ENCODE measurements around the gene COQ7.
A peak's percentile ranks its signal among the peaks of the same experiment; 100 is the strongest.

COQ7 gene

GRCh38 chr16:19044769-19045168 lies 22.6 kb upstream of the COQ7 start:
- DNase-seq (ENCODE audit: low spot score): no peak
- H3K23ac ChIP-seq (ENCODE audit: low read depth, low read length, poor library complexity): no peak overlapping the region
- H2BK120ac ChIP-seq (ENCODE audit: low read depth, low read length): no peak overlapping the region
- H3K14ac ChIP-seq (ENCODE audit: low read length): no peak overlapping the region
- H3K36me3 ChIP-seq (replicated peaks in 1 of 2; ENCODE audit: control insufficient read depth in 2 of 2, insufficient read depth in 2 of 2, low read length in 2 of 2): peaks cover 17% of the 10 kb centered on the region in 2 donors
- peaks cover 0 to 2% of the 10 kb centered on the region in 2 donors for H3K9me3 ChIP-seq (replicated peaks in 1 of 2; ENCODE audit: control insufficient read depth in 2 of 2, insufficient read depth in 1 of 2, low read depth in 1 of 2, low read length in 2 of 2)
- H3K4ac ChIP-seq (ENCODE audit: low read length): no peak overlapping the region
- H2BK12ac ChIP-seq (ENCODE audit: low read length): no peak overlapping the region
- no peak overlapping the region for H3K18ac ChIP-seq (ENCODE audit: low read length)
- H3K4me2 ChIP-seq (ENCODE audit: insufficient read depth, low read length, poor library complexity, severe bottlenecking): no peak overlapping the region
- H4K8ac ChIP-seq (ENCODE audit: low read depth, low read length): no peak overlapping the region
- H2AK5ac ChIP-seq (ENCODE audit: low read depth, low read length): no peak overlapping the region
- H3K9ac ChIP-seq (ENCODE audit: low read depth, low read length, poor library complexity): no peak overlapping the region
- H2BK5ac ChIP-seq (ENCODE audit: low read length): no peak overlapping the region
- H2BK15ac ChIP-seq (ENCODE audit: low read length): no peak overlapping the region
- H3K4me1 ChIP-seq (ENCODE audit: control insufficient read depth in 2 of 2, insufficient read depth in 1 of 2, low read depth in 1 of 2, low read length in 2 of 2): no peaks in the 10 kb centered on the region
- H2AFZ ChIP-seq (ENCODE audit: low read length): no peak overlapping the region
- H3K79me1 ChIP-seq (ENCODE audit: low read depth, low read length): no peaks in the 10 kb centered on the region
- H3K27ac ChIP-seq (replicated peaks; ENCODE audit: low read length): no peak overlapping the region
- no peak overlapping the region for H4K91ac ChIP-seq (ENCODE audit: low read depth, low read length, poor library complexity)
- no peaks in the 10 kb centered on the region for H3K27me3 ChIP-seq (ENCODE audit: control insufficient read depth in 3 of 3, insufficient read depth in 3 of 3, low read depth in 1 of 3, low read length in 3 of 3)
- no CpG with 5 or more reads among the region's 11 CpGs for WGBS, 2 donors (ENCODE audit: extremely low coverage in 2 of 2, insufficient read length in 2 of 2, insufficient replicate concordance in 1 of 2)
- no peak overlapping the region for H3K4me3 ChIP-seq (ENCODE audit: low read length in 2 of 2)

- Histone ChIP-seq H3K4me2 (ENCODE audit: insufficient read depth, low read length, poor library complexity, severe bottlenecking) (no peak overlapping the region), H3K4me3 (ENCODE audit: low read length in 2 of 2) (no peak overlapping the region), H3K79me1 (ENCODE audit: low read depth, low read length) (no peaks in the 10 kb centered on the region), H3K23ac (ENCODE audit: low read depth, low read length, poor library complexity) (no peak overlapping the region), H2BK12ac (ENCODE audit: low read length) (no peak overlapping the region), H3K18ac (ENCODE audit: low read length) (no peak overlapping the region), H2BK5ac (ENCODE audit: low read length) (no peak overlapping the region), H4K91ac (ENCODE audit: low read depth, low read length, poor library complexity) (no peak overlapping the region), H3K9ac (ENCODE audit: low read depth, low read length, poor library complexity) (no peak overlapping the region), H3K27me3 (ENCODE audit: control insufficient read depth in 3 of 3, insufficient read depth in 3 of 3, low read depth in 1 of 3, low read length in 3 of 3) (no peaks in the 10 kb centered on the region), H2BK15ac (ENCODE audit: low read length) (no peak overlapping the region), H3K14ac (ENCODE audit: low read length) (no peak overlapping the region), H2AK5ac (ENCODE audit: low read depth, low read length) (no peak overlapping the region), H2AFZ (ENCODE audit: low read length) (no peak overlapping the region), H4K8ac (ENCODE audit: low read depth, low read length) (no peak overlapping the region), H2BK120ac (ENCODE audit: low read depth, low read length) (no peak overlapping the region), H3K4ac (ENCODE audit: low read length) (no peak overlapping the region), H3K36me3 (replicated peaks in 1 of 2; ENCODE audit: control insufficient read depth in 2 of 2, insufficient read depth in 2 of 2, low read length in 2 of 2) (peaks cover 11% of the 10 kb centered on the region in 2 donors), H3K4me1 (ENCODE audit: control insufficient read depth in 2 of 2, insufficient read depth in 1 of 2, low read depth in 1 of 2, low read length in 2 of 2) (no peaks in the 10 kb centered on the region), H3K27ac (replicated peaks; ENCODE audit: low read length) (no peak overlapping the region), H3K9me3 (replicated peaks in 1 of 2; ENCODE audit: control insufficient read depth in 2 of 2, insufficient read depth in 1 of 2, low read depth in 1 of 2, low read length in 2 of 2) (no peaks in the 10 kb centered on the region)
- WGBS, 2 donors (ENCODE audit: extremely low coverage in 2 of 2, insufficient read length in 2 of 2, insufficient replicate concordance in 1 of 2): no CpG with 5 or more reads among the region's 2 CpGs
- no peak for DNase-seq (ENCODE audit: low spot score)
These were observed 21.4 kb upstream of the COQ7 start for GRCh38 chr16:19046062-19046461.

DNA sequence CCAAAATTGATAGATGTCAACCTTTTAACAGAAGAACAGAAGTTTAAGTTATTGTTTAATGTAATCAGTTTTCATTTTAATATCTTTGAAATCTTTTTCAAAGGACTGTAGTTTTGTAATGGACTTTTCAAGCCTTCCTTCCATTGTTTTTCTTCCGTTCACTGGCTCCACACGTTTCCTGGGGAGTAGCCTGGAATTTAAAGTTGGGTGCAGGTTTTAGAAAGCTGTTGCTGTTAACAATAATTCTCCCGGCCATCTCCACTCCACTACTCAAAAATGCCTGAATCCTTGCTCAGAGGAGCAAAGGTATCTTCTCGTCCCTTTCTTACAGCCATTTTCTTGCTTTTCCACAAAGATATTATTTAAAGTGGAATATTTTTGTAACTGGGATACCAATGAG lies 4.7 kb upstream of the COQ7 start:
- Histone ChIP-seq H2BK15ac (ENCODE audit: low read length) (no peak overlapping the region), H3K36me3 (replicated peaks in 1 of 2; ENCODE audit: control insufficient read depth in 2 of 2, insufficient read depth in 2 of 2, low read length in 2 of 2) (peaks cover 0 to 5% of the 10 kb centered on the region in 2 donors), H3K4ac (ENCODE audit: low read length) (no peak overlapping the region), H3K27me3 (ENCODE audit: control insufficient read depth in 3 of 3, insufficient read depth in 3 of 3, low read depth in 1 of 3, low read length in 3 of 3) (no peaks in the 10 kb centered on the region), H4K91ac (ENCODE audit: low read depth, low read length, poor library complexity) (no peak overlapping the region), H3K14ac (ENCODE audit: low read length) (no peak overlapping the region), H2BK5ac (ENCODE audit: low read length) (no peak overlapping the region), H3K18ac (ENCODE audit: low read length) (no peak overlapping the region), H3K79me1 (ENCODE audit: low read depth, low read length) (no peaks in the 10 kb centered on the region), H2AK5ac (ENCODE audit: low read depth, low read length) (no peak overlapping the region), H3K9me3 (replicated peaks in 1 of 2; ENCODE audit: control insufficient read depth in 2 of 2, insufficient read depth in 1 of 2, low read depth in 1 of 2, low read length in 2 of 2) (no peaks in the 10 kb centered on the region), H2BK120ac (ENCODE audit: low read depth, low read length) (no peak overlapping the region), H3K9ac (ENCODE audit: low read depth, low read length, poor library complexity) (no peak overlapping the region), H3K27ac (replicated peaks; ENCODE audit: low read length) (no peak overlapping the region), H3K23ac (ENCODE audit: low read depth, low read length, poor library complexity) (no peak overlapping the region), H2AFZ (ENCODE audit: low read length) (no peak overlapping the region), H4K8ac (ENCODE audit: low read depth, low read length) (no peak overlapping the region), H2BK12ac (ENCODE audit: low read length) (no peak overlapping the region), H3K4me1 (ENCODE audit: control insufficient read depth in 2 of 2, insufficient read depth in 1 of 2, low read depth in 1 of 2, low read length in 2 of 2) (no peaks in the 10 kb centered on the region), H3K4me2 (ENCODE audit: insufficient read depth, low read length, poor library complexity, severe bottlenecking) (no peak overlapping the region), H3K4me3 (ENCODE audit: low read length in 2 of 2) (no peak overlapping the region)
- no CpG with 5 or more reads among the region's 4 CpGs for WGBS, 2 donors (ENCODE audit: extremely low coverage in 2 of 2, insufficient read length in 2 of 2, insufficient replicate concordance in 1 of 2)
- DNase-seq (ENCODE audit: low spot score): no peak

DNA sequence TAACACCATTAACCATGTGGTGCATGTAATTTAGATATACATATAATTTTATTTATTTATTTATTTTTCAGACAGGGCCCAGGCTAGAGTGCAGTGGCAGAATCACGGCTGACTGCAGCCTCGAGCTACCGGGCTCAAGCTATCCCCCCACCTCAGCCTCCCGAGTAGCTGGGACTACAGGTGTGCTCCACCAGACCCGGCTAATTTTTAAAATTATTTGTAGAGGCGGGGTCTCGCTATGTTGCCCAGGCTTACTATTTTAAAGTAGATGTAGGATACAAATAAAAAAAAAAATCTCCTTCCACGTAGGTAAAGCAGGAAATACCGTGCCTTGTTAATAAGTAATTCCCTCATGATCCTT lies 446 bp upstream of the COQ7 start:
- WGBS, 2 donors (ENCODE audit: extremely low coverage in 2 of 2, insufficient read length in 2 of 2, insufficient replicate concordance in 1 of 2): no CpG with 5 or more reads among the region's 9 CpGs
- Histone ChIP-seq H3K4me3 (ENCODE audit: low read length in 2 of 2) (peak overlapping the region in 1 of 2 donors; percentile 66), H3K4me1 (ENCODE audit: control insufficient read depth in 2 of 2, insufficient read depth in 1 of 2, low read depth in 1 of 2, low read length in 2 of 2) (no peaks in the 10 kb centered on the region)

More for the DNA sequence above, 446 bp upstream of the COQ7 start:
- Histone ChIP-seq H4K8ac (ENCODE audit: low read depth, low read length) (no peak overlapping the region), H3K27ac (replicated peaks; ENCODE audit: low read length) (no peak overlapping the region), H3K23ac (ENCODE audit: low read depth, low read length, poor library complexity) (no peak overlapping the region), H2BK15ac (ENCODE audit: low read length) (no peak overlapping the region), H3K18ac (ENCODE audit: low read length) (no peak overlapping the region), H2AK5ac (ENCODE audit: low read depth, low read length) (no peak overlapping the region), H3K79me1 (ENCODE audit: low read depth, low read length) (peaks cover 3% of the 10 kb centered on the region), H3K36me3 (replicated peaks in 1 of 2; ENCODE audit: control insufficient read depth in 2 of 2, insufficient read depth in 2 of 2, low read length in 2 of 2) (peaks cover 0 to 8% of the 10 kb centered on the region in 2 donors), H2BK5ac (ENCODE audit: low read length) (no peak overlapping the region), H3K4me2 (ENCODE audit: insufficient read depth, low read length, poor library complexity, severe bottlenecking) (peak overlapping the region; percentile 45), H2AFZ (ENCODE audit: low read length) (peak overlapping the region; percentile 99), H2BK120ac (ENCODE audit: low read depth, low read length) (no peak overlapping the region), H3K14ac (ENCODE audit: low read length) (no peak overlapping the region), H4K91ac (ENCODE audit: low read depth, low read length, poor library complexity) (no peak overlapping the region), H3K9me3 (replicated peaks in 1 of 2; ENCODE audit: control insufficient read depth in 2 of 2, insufficient read depth in 1 of 2, low read depth in 1 of 2, low read length in 2 of 2) (no peaks in the 10 kb centered on the region), H3K27me3 (ENCODE audit: control insufficient read depth in 3 of 3, insufficient read depth in 3 of 3, low read depth in 1 of 3, low read length in 3 of 3) (no peaks in the 10 kb centered on the region), H3K9ac (ENCODE audit: low read depth, low read length, poor library complexity) (no peak overlapping the region), H2BK12ac (ENCODE audit: low read length) (no peak overlapping the region), H3K4ac (ENCODE audit: low read length) (no peak overlapping the region)
- no peak for DNase-seq (ENCODE audit: low spot score)
